Gastrocnemius medialis (tissue), 4 donors: ENCODE measurements around the gene ASTN1. TPM values are rescaled to one million over a fixed set of nuclear protein-coding genes. Genes with fewer than 3 reads are reported as not detected.

Experiments used
- ATAC-seq, 2 donors: fragments of 150-250 bp; one replicate each; pipeline ENCODE4 v1.9.1; 2016
- DNase-seq, 2 donors: peaks; one replicate each; pipeline ENCODE4 v3.0.0-alpha.2; 2019
- H3K27ac ChIP-seq, 4 donors: fragments of 200-600 bp; sonication (generic); 1 replicate in 1 of 4; 2 replicates in 3 of 4; pipeline ENCODE4 v1.5.1; 2016 to 2018; ENCODE audit warnings: mild to moderate bottlenecking in 2 of 4, moderate library complexity in 1 of 4
- H3K27me3 ChIP-seq, 3 donors: fragments of 200-600 bp; sonication (generic) in 2 of 3; 1 replicate in 1 of 3; 2 replicates in 2 of 3; pipeline versions ENCODE4 v1.5.1 to v1.6.0; 2016 to 2019; ENCODE audit warnings: mild to moderate bottlenecking in 1 of 3, moderate library complexity in 1 of 3
- H3K36me3 ChIP-seq, 2 donors: fragments of 200-600 bp; sonication (generic) in 1 of 2; one replicate each; pipeline ENCODE4 v1.5.1; 2017 to 2018
- H3K4me1 ChIP-seq, 2 donors: fragments of 200-600 bp; sonication (generic) in 1 of 2; one replicate each; pipeline ENCODE4 v1.5.1; 2016 to 2017; ENCODE audit warnings: mild to moderate bottlenecking in 2 of 2
- H3K4me3 ChIP-seq, 4 donors: fragments of 200-600 bp; sonication (generic) in 3 of 4; 1 replicate in 1 of 4; 2 replicates in 3 of 4; pipeline ENCODE4 v1.5.1; 2016 to 2019; ENCODE audit warnings: mild to moderate bottlenecking in 2 of 4
- H3K9me3 ChIP-seq, 3 donors: fragments of 200-600 bp; sonication (generic) in 2 of 3; 1 replicate in 1 of 3; 2 replicates in 2 of 3; pipeline ENCODE4 v1.5.1; 2016 to 2019
- POLR2A ChIP-seq, 2 donors: fragments of 450-650 bp; IDR thresholded peaks; one replicate each; pipeline ENCODE4 v1.6.1; 2017; ENCODE audit warnings: antibody characterized with exemption in 2 of 2, mild to moderate bottlenecking in 2 of 2, moderate library complexity in 2 of 2
- in situ Hi-C, 4 donors: fragments of 200-750 bp; cut with MboI; loops; one replicate each; pipeline versions ENCODE4 v1.15.0 to v1.8.0; 2017; ENCODE audit warnings: low sequenced_read_pairs in 4 of 4
- intact Hi-C: fragments of 100-400 bp; cut with DNase I; formaldehyde crosslinking; loops from one replicate; pipeline ENCODE4 v1.15.1; 2023; ENCODE audit warnings: low total_unique reads
- microRNA counts, 2 donors: library from miRNA; unstranded; fragments of <30 nt; microRNA quantifications; one replicate each; lab custom pipeline; 2016
- microRNA-seq, 2 donors: library from miRNA; unstranded; fragments of <30 nt; microRNA quantifications; one replicate each; pipeline ENCODE4, GENCODE V29; 2016; ENCODE audit warnings: borderline replicate concordance in 2 of 2
- total RNA-seq, 4 donors: library from RNA; depleted of rRNA; stranded (reverse); fragments of >200 nt; gene quantifications; one replicate each; pipeline versions ENCODE4 v1.1.0 to v1.2.3, GENCODE V29; 2016
- TF ChIP-seq, protein P1 (sequence below), 5 experiments: fragments of 450-650 bp in 3 of 5; fragments of 200-600 bp in 2 of 5; sonication (generic) in 2 of 5; IDR thresholded peaks in 4 of 5; conservative IDR thresholded peaks in 1 of 5; 1 replicate in 4 of 5; 2 replicates in 1 of 5; pipeline ENCODE4 v1.5.1; 2016 to 2019; ENCODE audit warnings: antibody characterized with exemption in 5 of 5, mild to moderate bottlenecking in 3 of 5, moderate library complexity in 3 of 5

ASTN1 gene
- total RNA-seq, 4 donors from 2014 or later: 0.09 to 0.10 TPM; not detected in 2

DNA sequence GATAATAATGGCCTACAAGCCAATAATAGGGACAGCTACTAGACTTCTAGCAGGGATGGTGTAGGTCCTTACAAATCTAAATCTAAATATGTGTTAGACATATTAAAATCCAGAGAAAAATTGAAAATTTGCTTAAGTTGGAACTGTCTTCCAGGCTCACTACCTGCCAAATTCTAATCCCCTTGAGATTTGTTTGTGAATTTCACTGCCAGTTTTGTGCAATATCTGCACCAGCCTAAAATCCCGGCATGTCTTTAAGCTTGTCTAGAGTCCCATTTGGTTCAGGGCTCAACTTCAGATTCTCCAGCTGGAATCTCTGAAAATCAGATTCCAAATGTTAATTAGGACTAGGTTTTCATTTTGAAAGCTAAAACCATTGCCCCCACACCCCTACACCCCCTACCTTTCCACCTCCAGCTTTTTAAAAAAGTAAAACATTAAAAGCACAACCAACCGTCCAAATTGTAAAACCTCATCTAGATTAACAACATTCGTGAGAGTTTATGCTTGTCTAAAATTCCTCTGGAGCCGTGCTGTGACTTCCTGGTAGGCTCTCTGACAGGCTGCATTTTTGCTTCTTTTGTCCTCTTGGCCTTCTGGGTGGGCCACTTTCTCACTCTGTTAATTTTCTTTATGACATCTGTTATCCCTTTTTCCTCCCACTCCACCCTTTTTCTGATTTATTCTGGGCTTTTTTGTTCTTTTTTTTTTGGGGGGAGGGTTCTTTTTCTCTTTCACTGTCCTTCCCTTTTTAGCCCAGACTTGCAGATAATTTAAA is 352.8 kb downstream of the ASTN1 start:
- H3K36me3 ChIP-seq: no peaks in the 10 kb centered on the region
- DNase-seq (no peak), ATAC-seq (no peak)
- in situ Hi-C loops: no loop called here
- H3K4me1 ChIP-seq: no peaks in the 10 kb centered on the region
- TF ChIP-seq, protein P1, sequence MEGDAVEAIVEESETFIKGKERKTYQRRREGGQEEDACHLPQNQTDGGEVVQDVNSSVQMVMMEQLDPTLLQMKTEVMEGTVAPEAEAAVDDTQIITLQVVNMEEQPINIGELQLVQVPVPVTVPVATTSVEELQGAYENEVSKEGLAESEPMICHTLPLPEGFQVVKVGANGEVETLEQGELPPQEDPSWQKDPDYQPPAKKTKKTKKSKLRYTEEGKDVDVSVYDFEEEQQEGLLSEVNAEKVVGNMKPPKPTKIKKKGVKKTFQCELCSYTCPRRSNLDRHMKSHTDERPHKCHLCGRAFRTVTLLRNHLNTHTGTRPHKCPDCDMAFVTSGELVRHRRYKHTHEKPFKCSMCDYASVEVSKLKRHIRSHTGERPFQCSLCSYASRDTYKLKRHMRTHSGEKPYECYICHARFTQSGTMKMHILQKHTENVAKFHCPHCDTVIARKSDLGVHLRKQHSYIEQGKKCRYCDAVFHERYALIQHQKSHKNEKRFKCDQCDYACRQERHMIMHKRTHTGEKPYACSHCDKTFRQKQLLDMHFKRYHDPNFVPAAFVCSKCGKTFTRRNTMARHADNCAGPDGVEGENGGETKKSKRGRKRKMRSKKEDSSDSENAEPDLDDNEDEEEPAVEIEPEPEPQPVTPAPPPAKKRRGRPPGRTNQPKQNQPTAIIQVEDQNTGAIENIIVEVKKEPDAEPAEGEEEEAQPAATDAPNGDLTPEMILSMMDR (IDR thresholded peaks at IDR 0.05 in 4 of 5, conservative IDR thresholded peaks at IDR 0.05 in 1 of 5): no peak
- no peak for TF ChIP-seq POLR2A (IDR thresholded peaks at IDR 0.05)
- H3K27me3 ChIP-seq: no peaks in the 10 kb centered on the region
- no peaks in the 10 kb centered on the region for H3K9me3 ChIP-seq
- no peak overlapping the region for H3K4me3 ChIP-seq
- no peak overlapping the region for H3K27ac ChIP-seq
- intact Hi-C loops: no loop called here

DNA sequence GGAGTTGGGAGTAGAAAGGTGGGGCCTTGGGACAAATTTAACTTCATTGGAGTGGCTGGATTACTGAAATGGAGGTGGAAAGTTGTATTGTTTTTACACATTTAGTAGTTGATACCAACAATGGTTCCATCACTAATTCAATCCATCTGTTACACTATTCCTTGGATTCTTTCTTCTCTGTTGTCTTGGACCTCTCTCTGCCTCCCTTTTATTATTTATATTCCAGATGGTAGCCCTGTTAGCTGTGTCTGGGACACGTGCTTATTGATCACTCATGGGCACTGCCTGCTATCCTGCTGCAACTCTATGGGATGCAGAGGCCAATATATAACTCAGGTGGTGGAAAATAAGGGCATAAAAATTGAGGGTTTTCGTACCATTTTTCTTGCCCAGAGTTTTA is 355.2 kb downstream of the ASTN1 start:
- no peak for DNase-seq
- Histone ChIP-seq H3K9me3 (no peaks in the 10 kb centered on the region), H3K27ac (no peak overlapping the region), H3K27me3 (no peaks in the 10 kb centered on the region), H3K4me1 (no peaks in the 10 kb centered on the region), H3K4me3 (no peak overlapping the region), H3K36me3 (no peaks in the 10 kb centered on the region)
- intact Hi-C loops (no loop called here), in situ Hi-C loops (no loop called here)
- TF ChIP-seq, protein P1 (IDR thresholded peaks at IDR 0.05 in 4 of 5, conservative IDR thresholded peaks at IDR 0.05 in 1 of 5): no peak
- no peak for TF ChIP-seq POLR2A (IDR thresholded peaks at IDR 0.05)
- no peak for ATAC-seq

MicroRNAs encoded within 50 kb of the gene (microRNA counts, 767-probe panel; counts per million panel counts)
- 356 to 448 counts per million in 2 donors for microRNA hsa-miR-488-3p (lab: Ali Mortazavi, UCI)

Small RNA genes within 50 kb of the gene (microRNA-seq; reads per million reads assigned to microRNA genes)
- 0 reads per million in 2 donors for gene MIR488

Other genes with a start within 250 kb of the ASTN1 start
- gene BRINP2, start 6.2 kb upstream of the ASTN1 start, total RNA-seq: not detected